Kidney epithelial cell (primary cell): ENCODE data around the gene SORT1. TPM values are rescaled to one million over a fixed set of nuclear protein-coding genes. Genes with fewer than 3 reads are reported as not detected.

Experiments
- DNase-seq: peaks from one replicate; pipeline ENCODE4 v3.0.0-alpha.2; 2010; ENCODE audit warnings: low read depth
- H3K27me3 ChIP-seq: 2 replicates; pipeline ENCODE4 v1.6.0; 2011; ENCODE audit warnings: low read length; ENCODE audit not compliant: control insufficient read depth, insufficient read depth
- H3K36me3 ChIP-seq: 2 replicates; pipeline ENCODE4 v1.5.1; 2011; ENCODE audit warnings: low read length; ENCODE audit not compliant: control insufficient read depth, insufficient read depth
- H3K4me3 ChIP-seq: 2 replicates; pipeline ENCODE4 v1.5.1; 2011; ENCODE audit warnings: low read depth, mild to moderate bottlenecking, control low read depth, low read length
- CTCF ChIP-seq: IDR thresholded peaks from 2 replicates; pipeline ENCODE4 v1.5.1; 2011; ENCODE audit warnings: mild to moderate bottlenecking, moderate library complexity, low read length, control low read depth, inconsistent platforms; ENCODE audit not compliant: insufficient read depth, poor library complexity, severe bottlenecking
- total RNA-seq: library from RNA; depleted of rRNA; stranded (reverse); fragments of >200 nt; gene quantifications from 2 replicates; pipeline ENCODE4 v1.2.3, GENCODE V29; 2015

SORT1 gene
- total RNA-seq, 1 donor from 2014 or later, result 65.2 TPM

- Histone ChIP-seq H3K27me3 (no peaks in the 10 kb centered on the region), H3K4me3 (no peak overlapping the region), H3K36me3 (peaks cover 6% of the 10 kb centered on the region)
- DNase-seq, result no peak
- TF ChIP-seq CTCF, result no peak
Measured at GRCh38 chr1:109269212-109269980, 128.3 kb downstream of the SORT1 start.

- Histone ChIP-seq H3K27me3 (no peaks in the 10 kb centered on the region), H3K36me3 (peaks cover 6% of the 10 kb centered on the region), H3K4me3 (no peak overlapping the region)
- DNase-seq, result no peak
- no peak for TF ChIP-seq CTCF
Measured at GRCh38 chr1:109268431-109269211, 129.1 kb downstream of the SORT1 start.

- peaks cover 6% of the 10 kb centered on the region for H3K36me3 ChIP-seq
Measured at GRCh38 chr1:109267743-109268300, 129.9 kb downstream of the SORT1 start.

GRCh38 chr1:109266965-109267364 is 130.8 kb downstream of the SORT1 start:
- peaks cover 4% of the 10 kb centered on the region for H3K36me3 ChIP-seq
- no peaks in the 10 kb centered on the region for H3K27me3 ChIP-seq
- no peak for TF ChIP-seq CTCF
- H3K4me3 ChIP-seq, result no peak overlapping the region
- no peak for DNase-seq

More at GRCh38 chr1:109267743-109268300, 129.9 kb downstream of the SORT1 start:
- Histone ChIP-seq H3K4me3 (no peak overlapping the region), H3K27me3 (no peaks in the 10 kb centered on the region)
- DNase-seq, result no peak
- no peak for TF ChIP-seq CTCF

- DNase-seq, result no peak
- H3K27me3 ChIP-seq, result no peaks in the 10 kb centered on the region
- peaks cover 4% of the 10 kb centered on the region for H3K36me3 ChIP-seq
- TF ChIP-seq CTCF, result no peak
- H3K4me3 ChIP-seq, result no peak overlapping the region
Measured at GRCh38 chr1:109265741-109266330, 131.9 kb downstream of the SORT1 start.
